WTC11 (cell line): ENCODE results near the gene GP2.

Source experiments
- AFF4 ChIP-seq: sonication (generic); formaldehyde crosslinking; IDR thresholded peaks from 2 replicates; pipeline ENCODE4 v1.8.1; 2023; ENCODE audit warnings: mild to moderate bottlenecking, missing genetic modification reagents, borderline replicate concordance
- ATF2 ChIP-seq: sonication (generic); formaldehyde crosslinking; IDR thresholded peaks from 2 replicates; pipeline ENCODE4 v1.8.1; 2022; ENCODE audit warnings: low read depth, missing genetic modification reagents, borderline replicate concordance
- CTCF ChIP-seq: fragments of 200-600 bp; IDR thresholded peaks from 2 replicates; pipeline ENCODE4 v1.8.0; 2022; ENCODE audit warnings: antibody characterized with exemption
- E2F1 ChIP-seq: sonication (generic); formaldehyde crosslinking; IDR thresholded peaks from 2 replicates; pipeline ENCODE4 v1.8.0; 2022; ENCODE audit warnings: mild to moderate bottlenecking, missing genetic modification reagents
- FOXJ3 ChIP-seq: sonication (generic); formaldehyde crosslinking; IDR thresholded peaks from 2 replicates; pipeline ENCODE4 v1.9.0; 2021; ENCODE audit warnings: missing genetic modification reagents, mild to moderate bottlenecking, borderline replicate concordance
- GABPB1 ChIP-seq: sonication (generic); formaldehyde crosslinking; IDR thresholded peaks from 2 replicates; pipeline ENCODE4 v1.8.1; 2023; ENCODE audit warnings: mild to moderate bottlenecking, missing genetic modification reagents
- HMGXB4 ChIP-seq: sonication (generic); formaldehyde crosslinking; IDR thresholded peaks from 2 replicates; pipeline ENCODE4 v1.8.1; 2023; ENCODE audit warnings: mild to moderate bottlenecking, moderate library complexity, missing genetic modification reagents
- IRF2 ChIP-seq: sonication (generic); formaldehyde crosslinking; IDR thresholded peaks from 2 replicates; pipeline ENCODE4 v1.8.0; 2022; ENCODE audit warnings: low read depth, missing genetic modification reagents, borderline replicate concordance
- JUN ChIP-seq: sonication (generic); formaldehyde crosslinking; IDR thresholded peaks from 2 replicates; pipeline ENCODE4 v1.8.0; 2023; ENCODE audit warnings: mild to moderate bottlenecking, missing genetic modification reagents
- NFE2L1 ChIP-seq: sonication (generic); formaldehyde crosslinking; IDR thresholded peaks from 2 replicates; pipeline ENCODE4 v1.8.1; 2023; ENCODE audit warnings: missing genetic modification reagents
- SP1 ChIP-seq: sonication (generic); formaldehyde crosslinking; conservative IDR thresholded peaks from 2 replicates; pipeline ENCODE4 v1.8.1; 2022; ENCODE audit warnings: missing genetic modification reagents
- USF2 ChIP-seq: sonication (generic); formaldehyde crosslinking; IDR thresholded peaks from 2 replicates; pipeline ENCODE4 v1.8.1; 2023; ENCODE audit warnings: mild to moderate bottlenecking, missing genetic modification reagents, moderate library complexity
- ZNF263 ChIP-seq: sonication (generic); formaldehyde crosslinking; IDR thresholded peaks from 2 replicates; pipeline ENCODE4 v1.8.1; 2022; ENCODE audit warnings: low read depth, mild to moderate bottlenecking, moderate library complexity, missing genetic modification reagents
- ZSCAN18 ChIP-seq: fragments of 250-450 bp; sonication (Bioruptor Pico); IDR thresholded peaks from 2 replicates; pipeline ENCODE4 v2.1.2; 2022; ENCODE audit warnings: mild to moderate bottlenecking, moderate library complexity

GRCh38 chr16:20313741-20314140 lies 13.6 kb downstream of the GP2 start:
- TF ChIP-seq CTCF: no peak
- TF ChIP-seq IRF2 (CRISPR knock-in tag): no peak
- no peak for TF ChIP-seq NFE2L1 (CRISPR knock-in tag)
- TF ChIP-seq USF2: no peak
- no peak for TF ChIP-seq ZNF263 (CRISPR knock-in tag)
- no peak for TF ChIP-seq GABPB1 (CRISPR knock-in tag)
- no peak for TF ChIP-seq ATF2 (CRISPR knock-in tag)
- TF ChIP-seq FOXJ3 (CRISPR knock-in tag): no peak
- no peak for TF ChIP-seq ZSCAN18 (CRISPR knock-in tag)
- no peak for TF ChIP-seq JUN (CRISPR knock-in tag)
- no peak for TF ChIP-seq HMGXB4 (CRISPR knock-in tag)
- no peak for TF ChIP-seq SP1 (CRISPR knock-in tag)
- TF ChIP-seq E2F1 (CRISPR knock-in tag): no peak
- no peak for TF ChIP-seq AFF4 (CRISPR knock-in tag)
